ENCODE results near the gene ZBTB47. TPM values are rescaled to one million over a fixed set of nuclear protein-coding genes. Genes with fewer than 3 reads are reported as not detected.

Gene ZBTB47
- total and polyA plus RNA-seq, 2 experiments from 2014 or later: 0.48 to 2.8 TPM

DNA sequence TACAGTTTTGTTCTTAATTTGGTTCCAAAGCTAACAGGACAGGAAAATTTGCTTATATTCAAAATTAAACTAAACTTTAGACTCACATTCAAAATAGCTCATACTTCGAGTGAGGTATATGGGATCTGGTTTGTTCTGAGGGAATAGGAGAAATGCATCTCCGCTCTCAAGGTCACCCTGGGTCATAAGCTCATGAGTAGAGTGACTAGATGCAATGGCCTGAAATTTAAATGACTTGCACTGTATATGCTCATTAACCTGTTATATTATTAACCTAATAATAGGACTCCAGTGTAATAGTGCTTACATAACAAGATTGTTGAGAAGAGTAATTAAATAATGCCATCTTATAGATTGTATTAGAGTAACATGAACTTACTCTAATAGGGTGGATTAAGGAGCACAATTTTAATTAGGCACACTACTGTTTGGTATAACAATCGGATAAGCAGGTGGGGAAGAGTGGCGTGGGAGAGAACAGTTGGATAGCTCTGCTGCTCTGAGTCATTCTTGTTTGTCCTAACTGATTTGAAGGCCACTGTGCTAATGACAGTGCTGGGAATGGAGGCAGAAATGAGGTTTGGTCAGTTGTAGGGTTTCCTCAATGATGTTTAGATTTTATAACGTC, 47.8 kb upstream of the ZBTB47 start:
- H4K20me1 ChIP-seq (replicated peaks; ENCODE audit: insufficient read depth): peaks cover 60% of the 10 kb centered on the region
- ATAC-seq: no peak

More for the DNA sequence above, 47.8 kb upstream of the ZBTB47 start:
- peaks cover 6% of the 10 kb centered on the region for H3K27me3 Mint-ChIP-seq (ENCODE audit: insufficient read depth, low read depth, poor library complexity)
- H3K4me2 ChIP-seq: no peak overlapping the region
- TF ChIP-seq NANOG (IDR thresholded peaks at IDR 0.05; ENCODE audit: borderline replicate concordance) (no peak), REST (IDR thresholded peaks at IDR 0.05; ENCODE audit: unreplicated experiment) (no peak), ZNF114 (CRISPR knock-in tag; IDR thresholded peaks at IDR 0.05) (no peak), CREB1 (CRISPR knock-in tag; IDR thresholded peaks at IDR 0.05; ENCODE audit: low read depth) (no peak), ZNF331 (CRISPR knock-in tag; IDR thresholded peaks at IDR 0.05; ENCODE audit: low read depth) (no peak), EZH2phosphoT487 (IDR thresholded peaks at IDR 0.05; ENCODE audit: unreplicated experiment) (no peak), POLR2AphosphoS5 (IDR thresholded peaks at IDR 0.05; ENCODE audit: low read depth) (no peak), JUNB (IDR thresholded peaks at IDR 0.05; ENCODE audit: unreplicated experiment) (no peak), CTCF (conservative IDR thresholded peaks at IDR 0.05; ENCODE audit: low read depth in 2 of 2) (no peak)
- TF ChIP-seq, protein P1, sequence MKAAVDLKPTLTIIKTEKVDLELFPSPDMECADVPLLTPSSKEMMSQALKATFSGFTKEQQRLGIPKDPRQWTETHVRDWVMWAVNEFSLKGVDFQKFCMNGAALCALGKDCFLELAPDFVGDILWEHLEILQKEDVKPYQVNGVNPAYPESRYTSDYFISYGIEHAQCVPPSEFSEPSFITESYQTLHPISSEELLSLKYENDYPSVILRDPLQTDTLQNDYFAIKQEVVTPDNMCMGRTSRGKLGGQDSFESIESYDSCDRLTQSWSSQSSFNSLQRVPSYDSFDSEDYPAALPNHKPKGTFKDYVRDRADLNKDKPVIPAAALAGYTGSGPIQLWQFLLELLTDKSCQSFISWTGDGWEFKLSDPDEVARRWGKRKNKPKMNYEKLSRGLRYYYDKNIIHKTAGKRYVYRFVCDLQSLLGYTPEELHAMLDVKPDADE (IDR thresholded peaks at IDR 0.05): no peak
- TF ChIP-seq, protein P2, sequence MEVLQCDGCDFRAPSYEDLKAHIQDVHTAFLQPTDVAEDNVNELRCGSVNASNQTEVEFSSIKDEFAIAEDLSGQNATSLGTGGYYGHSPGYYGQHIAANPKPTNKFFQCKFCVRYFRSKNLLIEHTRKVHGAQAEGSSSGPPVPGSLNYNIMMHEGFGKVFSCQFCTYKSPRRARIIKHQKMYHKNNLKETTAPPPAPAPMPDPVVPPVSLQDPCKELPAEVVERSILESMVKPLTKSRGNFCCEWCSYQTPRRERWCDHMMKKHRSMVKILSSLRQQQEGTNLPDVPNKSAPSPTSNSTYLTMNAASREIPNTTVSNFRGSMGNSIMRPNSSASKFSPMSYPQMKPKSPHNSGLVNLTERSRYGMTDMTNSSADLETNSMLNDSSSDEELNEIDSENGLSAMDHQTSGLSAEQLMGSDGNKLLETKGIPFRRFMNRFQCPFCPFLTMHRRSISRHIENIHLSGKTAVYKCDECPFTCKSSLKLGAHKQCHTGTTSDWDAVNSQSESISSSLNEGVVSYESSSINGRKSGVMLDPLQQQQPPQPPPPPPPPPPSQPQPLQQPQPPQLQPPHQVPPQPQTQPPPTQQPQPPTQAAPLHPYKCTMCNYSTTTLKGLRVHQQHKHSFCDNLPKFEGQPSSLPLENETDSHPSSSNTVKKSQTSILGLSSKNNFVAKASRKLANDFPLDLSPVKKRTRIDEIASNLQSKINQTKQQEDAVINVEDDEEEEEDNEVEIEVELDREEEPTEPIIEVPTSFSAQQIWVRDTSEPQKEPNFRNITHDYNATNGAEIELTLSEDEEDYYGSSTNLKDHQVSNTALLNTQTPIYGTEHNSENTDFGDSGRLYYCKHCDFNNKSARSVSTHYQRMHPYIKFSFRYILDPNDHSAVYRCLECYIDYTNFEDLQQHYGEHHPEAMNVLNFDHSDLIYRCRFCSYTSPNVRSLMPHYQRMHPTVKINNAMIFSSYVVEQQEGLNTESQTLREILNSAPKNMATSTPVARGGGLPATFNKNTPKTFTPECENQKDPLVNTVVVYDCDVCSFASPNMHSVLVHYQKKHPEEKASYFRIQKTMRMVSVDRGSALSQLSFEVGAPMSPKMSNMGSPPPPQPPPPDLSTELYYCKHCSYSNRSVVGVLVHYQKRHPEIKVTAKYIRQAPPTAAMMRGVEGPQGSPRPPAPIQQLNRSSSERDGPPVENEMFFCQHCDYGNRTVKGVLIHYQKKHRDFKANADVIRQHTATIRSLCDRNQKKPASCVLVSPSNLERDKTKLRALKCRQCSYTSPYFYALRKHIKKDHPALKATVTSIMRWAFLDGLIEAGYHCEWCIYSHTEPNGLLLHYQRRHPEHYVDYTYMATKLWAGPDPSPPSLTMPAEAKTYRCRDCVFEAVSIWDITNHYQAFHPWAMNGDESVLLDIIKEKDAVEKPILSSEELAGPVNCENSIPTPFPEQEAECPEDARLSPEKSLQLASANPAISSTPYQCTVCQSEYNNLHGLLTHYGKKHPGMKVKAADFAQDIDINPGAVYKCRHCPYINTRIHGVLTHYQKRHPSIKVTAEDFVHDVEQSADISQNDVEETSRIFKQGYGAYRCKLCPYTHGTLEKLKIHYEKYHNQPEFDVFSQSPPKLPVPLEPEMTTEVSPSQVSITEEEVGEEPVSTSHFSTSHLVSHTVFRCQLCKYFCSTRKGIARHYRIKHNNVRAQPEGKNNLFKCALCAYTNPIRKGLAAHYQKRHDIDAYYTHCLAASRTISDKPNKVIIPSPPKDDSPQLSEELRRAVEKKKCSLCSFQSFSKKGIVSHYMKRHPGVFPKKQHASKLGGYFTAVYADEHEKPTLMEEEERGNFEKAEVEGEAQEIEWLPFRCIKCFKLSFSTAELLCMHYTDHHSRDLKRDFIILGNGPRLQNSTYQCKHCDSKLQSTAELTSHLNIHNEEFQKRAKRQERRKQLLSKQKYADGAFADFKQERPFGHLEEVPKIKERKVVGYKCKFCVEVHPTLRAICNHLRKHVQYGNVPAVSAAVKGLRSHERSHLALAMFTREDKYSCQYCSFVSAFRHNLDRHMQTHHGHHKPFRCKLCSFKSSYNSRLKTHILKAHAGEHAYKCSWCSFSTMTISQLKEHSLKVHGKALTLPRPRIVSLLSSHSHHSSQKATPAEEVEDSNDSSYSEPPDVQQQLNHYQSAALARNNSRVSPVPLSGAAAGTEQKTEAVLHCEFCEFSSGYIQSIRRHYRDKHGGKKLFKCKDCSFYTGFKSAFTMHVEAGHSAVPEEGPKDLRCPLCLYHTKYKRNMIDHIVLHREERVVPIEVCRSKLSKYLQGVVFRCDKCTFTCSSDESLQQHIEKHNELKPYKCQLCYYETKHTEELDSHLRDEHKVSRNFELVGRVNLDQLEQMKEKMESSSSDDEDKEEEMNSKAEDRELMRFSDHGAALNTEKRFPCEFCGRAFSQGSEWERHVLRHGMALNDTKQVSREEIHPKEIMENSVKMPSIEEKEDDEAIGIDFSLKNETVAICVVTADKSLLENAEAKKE (CRISPR knock-in tag; IDR thresholded peaks at IDR 0.05): no peak
- no peak for DNase-seq (ENCODE audit: low spot score)
- no peaks in the 10 kb centered on the region for H3F3A ChIP-seq (replicated peaks; ENCODE audit: low read depth)
- no peak overlapping the region for H2AFZ ChIP-seq
- H3K79me2 ChIP-seq (replicated peaks; ENCODE audit: insufficient read depth): peaks cover 96% of the 10 kb centered on the region
- H3K4me1 Mint-ChIP-seq: peaks cover 20% of the 10 kb centered on the region
- H3K36me3 ChIP-seq (ENCODE audit: insufficient read depth): no peaks in the 10 kb centered on the region; the same call in 1 of the 2 replicates
- H3K4me3 Mint-ChIP-seq: no peak overlapping the region
- H3K4me3 ChIP-seq: no peak overlapping the region
- no peak overlapping the region for H3K27ac ChIP-seq (ENCODE audit: low read depth)
- peak overlapping the region; percentile 13; the same call in 1 of the 2 replicates for H3K27ac Mint-ChIP-seq
- H3K36me3 Mint-ChIP-seq (ENCODE audit: low read depth): peaks cover 40% of the 10 kb centered on the region
- H3K4me1 ChIP-seq (ENCODE audit: insufficient read depth): peaks cover 17% of the 10 kb centered on the region
- no peaks in the 10 kb centered on the region; the same call in 2 of the 3 replicates for H3K9me3 Mint-ChIP-seq
- no peaks in the 10 kb centered on the region for H3K9me2 ChIP-seq (ENCODE audit: insufficient read depth)
- no peaks in the 10 kb centered on the region for H3K27me3 ChIP-seq (ENCODE audit: insufficient read depth)
